Panc1 (cell line): Measurements from ENCODE around the gene FOXO1. TPM values are rescaled to one million over a fixed set of nuclear protein-coding genes. Genes with fewer than 3 reads are reported as not detected.

Experiments
- ATAC-seq: fragments of 200-7000 bp; cut with Tn5 transposase; 2 replicates; pipeline ENCODE4 v1.9.1; 2020; ENCODE audit warnings: mild to moderate bottlenecking, moderate library complexity
- BruUV-seq: library from RNA; stranded (reverse); fragments of 400-500 nt; replicated peaks from 2 replicates; lab custom pipeline; 2021; lab: Mats Ljungman, UMichigan
- CTCF ChIA-PET: fragments of 300-600 bp; sonication (Branson Sonifier 250); formaldehyde crosslinking; loops from one replicate; lab custom pipeline; 2022; ENCODE audit warnings: antibody characterized with exemption; lab: Charles Lee
- POLR2A ChIA-PET: fragments of 300-600 bp; sonication (Branson Sonifier 250); formaldehyde crosslinking; loops from one replicate; lab custom pipeline; 2022; ENCODE audit warnings: antibody characterized with exemption; lab: Charles Lee
- DNase-seq: peaks from one replicate; pipeline ENCODE4 v3.0.0-alpha.2; 2010; ENCODE audit warnings: low read depth, low spot score
- H3K27ac ChIP-seq: 2 replicates; pipeline ENCODE4 v1.5.1; 2011; ENCODE audit warnings: mild to moderate bottlenecking, low read length, inconsistent platforms
- H3K27me3 ChIP-seq: fragments of 200-500 bp; sonication (Bioruptor generic); 2 replicates; pipeline ENCODE4 v1.6.0; 2014; ENCODE audit warnings: low read length, inconsistent platforms; ENCODE audit not compliant: control insufficient read depth, insufficient read depth
- H3K36me3 ChIP-seq: fragments of 200-500 bp; sonication (Bioruptor generic); 2 replicates; pipeline ENCODE4 v1.5.1; 2014; ENCODE audit warnings: inconsistent platforms, mild to moderate bottlenecking, low read length, moderate library complexity; ENCODE audit not compliant: control insufficient read depth, insufficient read depth
- H3K4me1 ChIP-seq: 2 replicates; pipeline ENCODE4 v1.5.1; 2011; ENCODE audit warnings: inconsistent platforms, mild to moderate bottlenecking, low read length, moderate library complexity; ENCODE audit not compliant: control insufficient read depth, insufficient read depth
- H3K4me3 ChIP-seq, 2 experiments: 2 replicates each; pipeline ENCODE4 v1.5.1; 2011 to 2012; ENCODE audit warnings: low read depth in 2 of 2, low read length in 2 of 2, mild to moderate bottlenecking in 2 of 2, inconsistent platforms in 1 of 2, moderate library complexity in 1 of 2
- H3K9me3 ChIP-seq: fragments of 200-500 bp; sonication (Bioruptor generic); 2 replicates; pipeline ENCODE4 v1.5.1; 2014; ENCODE audit warnings: low read depth, mild to moderate bottlenecking, inconsistent platforms, low read length, moderate library complexity; ENCODE audit not compliant: control insufficient read depth, insufficient read depth
- POLR2AphosphoS5 ChIP-seq: IDR thresholded peaks from 2 replicates; pipeline ENCODE4 v1.6.1; 2012; ENCODE audit warnings: mild to moderate bottlenecking, low read depth, low read length, moderate library complexity
- SIN3A ChIP-seq: IDR thresholded peaks from 2 replicates; pipeline ENCODE4 v1.6.1; 2012; ENCODE audit warnings: low read depth, mild to moderate bottlenecking, low read length, moderate library complexity, borderline replicate concordance; ENCODE audit not compliant: insufficient read depth
- TCF7L2 ChIP-seq: IDR thresholded peaks from 2 replicates; pipeline ENCODE4 v1.6.1; 2011; ENCODE audit warnings: mild to moderate bottlenecking, low read depth, low read length, inconsistent platforms
- in situ Hi-C: cut with HindIII; loops from 2 replicates; pipeline ENCODE4 v1.10.0; 2016; ENCODE audit warnings: low sequenced_read_pairs, low pct_unique_long_range_greater_than_20kb
- intact Hi-C: fragments of 100-400 bp; cut with micrococcal nuclease; formaldehyde crosslinking; loops from one replicate; pipeline ENCODE4 v1.10.0; 2022; ENCODE audit not compliant: unreplicated experiment
- total RNA-seq: library from RNA; stranded (reverse); gene quantifications from one replicate; pipeline ENCODE4 v1.2.1, GENCODE V29; 2021; ENCODE audit not compliant: unreplicated experiment
- TF ChIP-seq, protein P1 (sequence below): fragments of 450-650 bp; IDR thresholded peaks from 2 replicates; pipeline ENCODE4 v1.5.1; 2017; ENCODE audit warnings: mild to moderate bottlenecking
- TF ChIP-seq, protein P2 (sequence below), 2 experiments: IDR thresholded peaks; 2 replicates each; pipeline ENCODE4 v1.6.1; 2011 to 2012; ENCODE audit warnings: low read depth in 2 of 2, control low read depth in 1 of 2, low read length in 1 of 2, mild to moderate bottlenecking in 1 of 2, moderate library complexity in 1 of 2; ENCODE audit not compliant: insufficient read depth in 1 of 2

The FOXO1 gene
- total RNA-seq, 1 experiment from 2014 or later: 2.1 TPM

DNA sequence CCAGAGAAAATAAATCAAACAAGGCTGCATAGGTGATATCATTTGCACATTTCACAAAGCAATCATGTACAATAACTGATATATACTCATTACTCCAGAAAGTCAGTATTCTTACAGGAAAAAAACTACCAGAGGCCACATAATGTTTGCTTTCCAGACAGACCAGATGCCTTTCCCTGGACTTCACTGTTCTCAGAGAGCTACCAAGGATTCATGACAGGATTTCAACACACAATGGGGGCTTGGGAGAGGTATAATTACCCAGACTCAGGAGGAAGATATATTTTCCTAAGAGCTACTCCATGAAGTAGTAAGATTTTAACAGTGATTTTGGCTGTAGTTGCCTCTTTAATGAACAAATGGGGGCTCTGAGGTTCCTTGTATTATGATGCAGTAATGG is 110.0 kb downstream of the FOXO1 start:
- DNase-seq: no peak
- Histone ChIP-seq H3K9me3 (no peaks in the 10 kb centered on the region), H3K27ac (no peak overlapping the region), H3K4me1 (no peaks in the 10 kb centered on the region), H3K4me3 (no peak overlapping the region), H3K27me3 (no peaks in the 10 kb centered on the region), H3K36me3 (no peaks in the 10 kb centered on the region)
- TF ChIP-seq, protein P1, sequence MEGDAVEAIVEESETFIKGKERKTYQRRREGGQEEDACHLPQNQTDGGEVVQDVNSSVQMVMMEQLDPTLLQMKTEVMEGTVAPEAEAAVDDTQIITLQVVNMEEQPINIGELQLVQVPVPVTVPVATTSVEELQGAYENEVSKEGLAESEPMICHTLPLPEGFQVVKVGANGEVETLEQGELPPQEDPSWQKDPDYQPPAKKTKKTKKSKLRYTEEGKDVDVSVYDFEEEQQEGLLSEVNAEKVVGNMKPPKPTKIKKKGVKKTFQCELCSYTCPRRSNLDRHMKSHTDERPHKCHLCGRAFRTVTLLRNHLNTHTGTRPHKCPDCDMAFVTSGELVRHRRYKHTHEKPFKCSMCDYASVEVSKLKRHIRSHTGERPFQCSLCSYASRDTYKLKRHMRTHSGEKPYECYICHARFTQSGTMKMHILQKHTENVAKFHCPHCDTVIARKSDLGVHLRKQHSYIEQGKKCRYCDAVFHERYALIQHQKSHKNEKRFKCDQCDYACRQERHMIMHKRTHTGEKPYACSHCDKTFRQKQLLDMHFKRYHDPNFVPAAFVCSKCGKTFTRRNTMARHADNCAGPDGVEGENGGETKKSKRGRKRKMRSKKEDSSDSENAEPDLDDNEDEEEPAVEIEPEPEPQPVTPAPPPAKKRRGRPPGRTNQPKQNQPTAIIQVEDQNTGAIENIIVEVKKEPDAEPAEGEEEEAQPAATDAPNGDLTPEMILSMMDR: no peak
- TF ChIP-seq POLR2AphosphoS5: no peak
- TF ChIP-seq SIN3A: no peak
- TF ChIP-seq, protein P2, sequence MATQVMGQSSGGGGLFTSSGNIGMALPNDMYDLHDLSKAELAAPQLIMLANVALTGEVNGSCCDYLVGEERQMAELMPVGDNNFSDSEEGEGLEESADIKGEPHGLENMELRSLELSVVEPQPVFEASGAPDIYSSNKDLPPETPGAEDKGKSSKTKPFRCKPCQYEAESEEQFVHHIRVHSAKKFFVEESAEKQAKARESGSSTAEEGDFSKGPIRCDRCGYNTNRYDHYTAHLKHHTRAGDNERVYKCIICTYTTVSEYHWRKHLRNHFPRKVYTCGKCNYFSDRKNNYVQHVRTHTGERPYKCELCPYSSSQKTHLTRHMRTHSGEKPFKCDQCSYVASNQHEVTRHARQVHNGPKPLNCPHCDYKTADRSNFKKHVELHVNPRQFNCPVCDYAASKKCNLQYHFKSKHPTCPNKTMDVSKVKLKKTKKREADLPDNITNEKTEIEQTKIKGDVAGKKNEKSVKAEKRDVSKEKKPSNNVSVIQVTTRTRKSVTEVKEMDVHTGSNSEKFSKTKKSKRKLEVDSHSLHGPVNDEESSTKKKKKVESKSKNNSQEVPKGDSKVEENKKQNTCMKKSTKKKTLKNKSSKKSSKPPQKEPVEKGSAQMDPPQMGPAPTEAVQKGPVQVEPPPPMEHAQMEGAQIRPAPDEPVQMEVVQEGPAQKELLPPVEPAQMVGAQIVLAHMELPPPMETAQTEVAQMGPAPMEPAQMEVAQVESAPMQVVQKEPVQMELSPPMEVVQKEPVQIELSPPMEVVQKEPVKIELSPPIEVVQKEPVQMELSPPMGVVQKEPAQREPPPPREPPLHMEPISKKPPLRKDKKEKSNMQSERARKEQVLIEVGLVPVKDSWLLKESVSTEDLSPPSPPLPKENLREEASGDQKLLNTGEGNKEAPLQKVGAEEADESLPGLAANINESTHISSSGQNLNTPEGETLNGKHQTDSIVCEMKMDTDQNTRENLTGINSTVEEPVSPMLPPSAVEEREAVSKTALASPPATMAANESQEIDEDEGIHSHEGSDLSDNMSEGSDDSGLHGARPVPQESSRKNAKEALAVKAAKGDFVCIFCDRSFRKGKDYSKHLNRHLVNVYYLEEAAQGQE (IDR thresholded peaks at IDR 0.05; ENCODE audit: insufficient read depth in 1 of 2, low read depth in 2 of 2, low read length in 1 of 2): no peak
- intact Hi-C loops: no loop called here
- in situ Hi-C loops: no loop called here
- ATAC-seq: no peak
- CTCF ChIA-PET: no interaction called here
- POLR2A ChIA-PET: interaction anchor here (0.6 kb wide), 1 partner anchor 1731 kb away, joined by 3 read pairs; no protein-coding TSS in a partner anchor
- BruUV-seq: no TSS peak

GRCh38 chr13:40553356-40553755 is 113.1 kb downstream of the FOXO1 start:
- Histone ChIP-seq H3K27ac (no peak overlapping the region), H3K27me3 (no peaks in the 10 kb centered on the region), H3K36me3 (no peaks in the 10 kb centered on the region), H3K4me1 (no peaks in the 10 kb centered on the region), H3K4me3 (no peak overlapping the region), H3K9me3 (no peaks in the 10 kb centered on the region)
- ChIA-PET POLR2A (no interaction called here), CTCF (no interaction called here)
- in situ Hi-C loops: no loop called here
- TF ChIP-seq, protein P1: no peak
- TF ChIP-seq, protein P2 (IDR thresholded peaks at IDR 0.05; ENCODE audit: insufficient read depth in 1 of 2, low read depth in 2 of 2, low read length in 1 of 2): no peak
- TF ChIP-seq SIN3A: no peak
- TF ChIP-seq POLR2AphosphoS5: no peak
- no peak for TF ChIP-seq TCF7L2
- DNase-seq: no peak
- BruUV-seq: no TSS peak
- intact Hi-C loops: no loop called here
- ATAC-seq: no peak
